Ishikawa (cell line): ENCODE results near the gene GNG11.

Experiments used
- CEBPB ChIP-seq: IDR thresholded peaks from 2 replicates; pipeline ENCODE4 v1.6.1; 2012
- MAX ChIP-seq: IDR thresholded peaks from 2 replicates; pipeline ENCODE4 v1.6.1; 2012
- REST ChIP-seq: IDR thresholded peaks from 2 replicates; pipeline ENCODE4 v1.6.1; 2012; ENCODE audit warnings: low read depth, mild to moderate bottlenecking
- TEAD4 ChIP-seq: IDR thresholded peaks from 2 replicates; pipeline ENCODE4 v1.6.1; 2012

- TF ChIP-seq MAX = no peak
- TF ChIP-seq TEAD4 = no peak
- TF ChIP-seq REST = no peak
- no peak for TF ChIP-seq CEBPB
Observed at GRCh38 chr7:93884541-93884940, 37.0 kb upstream of the GNG11 start.
